Measurements from ENCODE around the gene HEATR1. TPM values are rescaled to one million over a fixed set of nuclear protein-coding genes. Genes with fewer than 3 reads are reported as not detected.

The HEATR1 gene
- total RNA-seq, 1 donor from 2014 or later, result 23.6 TPM

GRCh38 chr1:236561976-236562375 is 42.3 kb downstream of the HEATR1 start:
- H3K36me3 ChIP-seq, result peaks cover 93% of the 10 kb centered on the region
- H3K27me3 ChIP-seq, result no peaks in the 10 kb centered on the region
- H3K4me3 ChIP-seq, result no peak overlapping the region
- no peak for DNase-seq
- ATAC-seq, result no peak
- intact Hi-C loops (cut with DNase I), result no loop called here
- H3K4me1 ChIP-seq, result no peaks in the 10 kb centered on the region
- H3K9me3 ChIP-seq, result no peaks in the 10 kb centered on the region
- no peak overlapping the region for H3K27ac ChIP-seq
- TF ChIP-seq CTCF (IDR thresholded peaks at IDR 0.05), result no peak

DNA sequence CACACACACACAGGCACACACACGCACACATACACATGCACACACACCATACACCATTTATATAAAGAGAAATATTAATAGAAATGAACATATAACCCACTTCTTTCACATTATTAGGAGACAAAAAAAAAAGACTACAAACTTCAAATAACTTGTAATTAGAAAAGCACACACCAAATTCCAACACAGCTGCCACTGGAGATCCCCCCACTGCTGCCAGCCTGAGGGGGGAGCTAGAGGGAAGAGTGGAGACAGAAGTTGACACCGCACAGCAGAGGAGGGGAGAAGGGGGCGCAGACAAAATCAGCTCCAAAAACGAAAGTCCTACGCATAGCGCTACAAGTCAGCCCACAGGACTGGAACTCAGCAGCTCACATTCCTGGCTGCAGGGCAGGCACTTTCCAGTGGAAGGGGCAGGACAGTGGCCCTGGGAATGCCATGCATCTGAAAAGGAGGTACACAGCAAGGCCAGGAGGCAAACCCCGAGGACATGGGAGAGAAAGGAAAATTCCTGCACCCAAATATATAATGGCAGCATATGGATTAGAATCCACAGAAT is 44.0 kb downstream of the HEATR1 start:
- TF ChIP-seq CTCF (IDR thresholded peaks at IDR 0.05), result no peak
- ATAC-seq, result no peak
- Histone ChIP-seq H3K27me3 (no peaks in the 10 kb centered on the region), H3K4me1 (no peaks in the 10 kb centered on the region), H3K4me3 (no peak overlapping the region), H3K9me3 (no peaks in the 10 kb centered on the region), H3K27ac (no peak overlapping the region), H3K36me3 (peaks cover 93% of the 10 kb centered on the region)
- DNase-seq, result no peak
- intact Hi-C loops (cut with DNase I), result no loop called here

- Histone ChIP-seq H3K4me3 (no peak overlapping the region), H3K9me3 (no peaks in the 10 kb centered on the region), H3K4me1 (no peaks in the 10 kb centered on the region), H3K27ac (no peak overlapping the region), H3K36me3 (peaks cover 93% of the 10 kb centered on the region), H3K27me3 (no peaks in the 10 kb centered on the region)
- TF ChIP-seq CTCF (IDR thresholded peaks at IDR 0.05), result no peak
- intact Hi-C loops (cut with DNase I), result no loop called here
- DNase-seq, result no peak
- ATAC-seq, result no peak
These were observed 45.5 kb downstream of the HEATR1 start for GRCh38 chr1:236558846-236559245.

DNA sequence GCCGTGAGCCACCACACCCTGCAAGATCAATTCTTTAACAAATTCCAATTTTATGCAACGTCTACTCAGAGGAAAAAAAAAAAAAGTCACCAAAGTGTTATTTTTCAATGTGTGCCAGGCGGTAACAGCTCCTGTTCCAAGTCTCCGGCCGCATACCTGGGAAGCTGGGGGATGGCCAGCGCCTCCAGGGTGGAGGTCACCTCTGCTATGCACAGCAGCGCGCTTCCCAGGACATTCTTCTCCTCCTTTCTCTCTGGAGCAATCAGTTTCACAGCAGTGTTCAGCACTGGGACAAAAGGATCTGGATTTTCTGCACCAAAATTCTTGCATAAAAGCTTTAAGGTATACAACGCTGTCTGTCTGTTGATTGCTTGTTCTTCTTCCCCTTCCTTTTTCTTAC is 46.2 kb downstream of the HEATR1 start:
- no peak for DNase-seq

GRCh38 chr1:236556606-236557005 is 47.7 kb downstream of the HEATR1 start:
- TF ChIP-seq CTCF (IDR thresholded peaks at IDR 0.05), result no peak
- intact Hi-C loops (cut with DNase I), result no loop called here
- peaks cover 99% of the 10 kb centered on the region for H3K36me3 ChIP-seq
- no peaks in the 10 kb centered on the region for H3K9me3 ChIP-seq
- ATAC-seq (no peak), DNase-seq (no peak)
- no peaks in the 10 kb centered on the region for H3K27me3 ChIP-seq
- H3K27ac ChIP-seq, result no peak overlapping the region
- no peaks in the 10 kb centered on the region for H3K4me1 ChIP-seq
- H3K4me3 ChIP-seq, result no peak overlapping the region

More for the DNA sequence above, 46.2 kb downstream of the HEATR1 start:
- Histone ChIP-seq H3K27ac (no peak overlapping the region), H3K36me3 (peaks cover 93% of the 10 kb centered on the region), H3K9me3 (no peaks in the 10 kb centered on the region), H3K27me3 (no peaks in the 10 kb centered on the region), H3K4me3 (no peak overlapping the region), H3K4me1 (no peaks in the 10 kb centered on the region)
- TF ChIP-seq CTCF (IDR thresholded peaks at IDR 0.05), result no peak
- ATAC-seq, result no peak
- intact Hi-C loops (cut with DNase I), result no loop called here

DNA sequence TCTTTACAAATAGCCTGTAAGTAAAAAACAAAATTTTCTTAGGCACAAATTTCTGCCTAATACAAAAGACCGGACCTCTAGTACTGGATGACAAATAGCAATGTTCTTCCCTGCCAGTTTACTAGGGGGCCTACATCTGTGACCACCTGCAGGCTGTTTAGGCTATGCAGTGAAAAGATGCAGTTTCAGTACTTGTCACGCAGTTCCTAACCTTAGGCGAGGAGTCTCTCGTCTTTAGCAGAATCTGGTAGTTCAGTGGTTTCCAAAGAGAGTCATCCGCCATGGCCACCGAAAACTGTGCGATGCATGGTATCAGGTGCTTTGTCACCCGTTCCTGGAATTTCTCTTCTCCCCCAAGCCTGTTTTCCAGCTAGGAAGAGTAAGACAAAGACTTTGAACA is 50.9 kb downstream of the HEATR1 start:
- Histone ChIP-seq H3K27ac (no peak overlapping the region), H3K4me1 (no peaks in the 10 kb centered on the region), H3K36me3 (peaks cover 100% of the 10 kb centered on the region), H3K27me3 (no peaks in the 10 kb centered on the region), H3K9me3 (no peaks in the 10 kb centered on the region), H3K4me3 (no peak overlapping the region)
- ATAC-seq, result no peak
- intact Hi-C loops (cut with DNase I), result no loop called here
- DNase-seq, result no peak
- no peak for TF ChIP-seq CTCF (IDR thresholded peaks at IDR 0.05)

Data from upper lobe of right lung (tissue), 1 donor.